ENCODE data around the gene ARL4D. TPM values are rescaled to one million over a fixed set of nuclear protein-coding genes. Genes with fewer than 3 reads are reported as not detected.
"Not testable (repeated sequence)": the region's sequence is repeated elsewhere in the genome, so short reads cannot be mapped to it uniquely, and the experiment has no call there.

The ARL4D gene
- total RNA-seq, 1 experiment from 2014 or later: 47.4 TPM

DNA sequence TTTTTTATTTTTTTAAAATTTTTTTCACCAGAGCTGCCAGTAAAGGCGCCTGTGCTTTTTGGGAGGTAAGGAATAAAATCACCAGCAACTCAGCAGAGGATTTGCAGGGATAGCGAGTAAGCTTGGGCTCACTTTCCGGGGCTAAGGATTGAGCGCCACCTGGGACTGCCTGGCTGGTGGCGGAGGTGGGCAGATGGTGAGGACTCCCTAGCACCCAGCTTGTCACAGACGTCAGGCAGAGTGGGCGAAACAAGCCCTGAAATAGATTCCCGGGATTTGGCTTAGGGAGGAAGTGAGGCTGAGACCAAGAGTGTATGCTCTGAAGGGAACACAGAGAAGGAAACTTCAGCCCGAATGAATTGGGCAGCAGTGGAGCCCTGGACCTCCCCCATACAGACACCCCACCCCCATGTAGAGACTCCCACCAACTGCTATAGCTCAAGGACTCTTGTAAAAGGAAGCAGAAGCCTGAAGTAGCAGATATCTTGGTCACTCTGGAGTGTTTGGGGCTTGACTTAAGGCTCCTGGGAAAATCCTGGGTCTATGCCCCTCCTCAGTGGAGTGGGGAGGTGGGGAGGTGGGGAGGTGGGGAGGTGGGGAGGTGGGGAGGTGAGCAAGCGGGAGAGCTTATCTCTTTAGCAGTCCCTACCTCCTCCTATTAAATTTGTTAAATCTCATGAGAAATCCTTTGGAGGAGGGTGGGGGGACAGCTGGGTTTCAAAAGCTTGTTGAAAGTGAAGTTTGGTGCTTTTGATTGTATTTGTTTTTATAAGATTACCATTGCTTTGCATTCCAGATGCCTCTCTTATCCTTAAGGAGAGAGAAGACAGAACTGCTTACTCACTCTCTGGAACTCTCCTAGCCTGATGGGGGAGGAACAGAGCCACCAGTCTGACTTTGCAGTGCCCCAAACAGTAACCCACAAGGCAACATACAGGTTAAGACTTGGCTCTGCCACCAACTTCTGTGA is 8.2 kb downstream of the ARL4D start:
- no peaks in the 10 kb centered on the region for H3K9me3 ChIP-seq
- peaks cover 20% of the 10 kb centered on the region for H3K36me3 ChIP-seq
- H3K27me3 ChIP-seq: no peaks in the 10 kb centered on the region
- no peak overlapping the region for H3K4me3 ChIP-seq
- DNase-seq: peak; percentile 56

DNA sequence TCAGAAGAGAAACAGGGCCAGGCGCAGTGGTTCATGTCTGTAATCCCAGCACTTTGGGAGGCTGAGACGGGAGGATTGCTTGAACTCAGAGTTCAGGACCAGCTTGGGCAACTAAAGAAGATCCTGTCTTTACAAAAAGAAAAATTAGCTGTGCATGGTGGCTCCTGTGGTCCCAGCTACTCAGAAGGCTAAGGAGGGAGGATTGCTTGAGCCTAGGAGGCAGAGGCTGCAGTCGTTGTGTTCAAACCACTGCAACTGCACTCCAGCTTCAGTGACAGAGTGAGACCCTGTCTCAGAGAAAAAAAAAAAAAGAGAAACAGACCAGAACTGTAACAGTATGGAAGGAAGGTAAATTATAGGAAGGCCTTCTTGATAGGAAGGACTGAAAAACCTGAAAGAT is 10.3 kb downstream of the ARL4D start:
- no peak overlapping the region for H3K4me3 ChIP-seq
- no peak for DNase-seq

DNA sequence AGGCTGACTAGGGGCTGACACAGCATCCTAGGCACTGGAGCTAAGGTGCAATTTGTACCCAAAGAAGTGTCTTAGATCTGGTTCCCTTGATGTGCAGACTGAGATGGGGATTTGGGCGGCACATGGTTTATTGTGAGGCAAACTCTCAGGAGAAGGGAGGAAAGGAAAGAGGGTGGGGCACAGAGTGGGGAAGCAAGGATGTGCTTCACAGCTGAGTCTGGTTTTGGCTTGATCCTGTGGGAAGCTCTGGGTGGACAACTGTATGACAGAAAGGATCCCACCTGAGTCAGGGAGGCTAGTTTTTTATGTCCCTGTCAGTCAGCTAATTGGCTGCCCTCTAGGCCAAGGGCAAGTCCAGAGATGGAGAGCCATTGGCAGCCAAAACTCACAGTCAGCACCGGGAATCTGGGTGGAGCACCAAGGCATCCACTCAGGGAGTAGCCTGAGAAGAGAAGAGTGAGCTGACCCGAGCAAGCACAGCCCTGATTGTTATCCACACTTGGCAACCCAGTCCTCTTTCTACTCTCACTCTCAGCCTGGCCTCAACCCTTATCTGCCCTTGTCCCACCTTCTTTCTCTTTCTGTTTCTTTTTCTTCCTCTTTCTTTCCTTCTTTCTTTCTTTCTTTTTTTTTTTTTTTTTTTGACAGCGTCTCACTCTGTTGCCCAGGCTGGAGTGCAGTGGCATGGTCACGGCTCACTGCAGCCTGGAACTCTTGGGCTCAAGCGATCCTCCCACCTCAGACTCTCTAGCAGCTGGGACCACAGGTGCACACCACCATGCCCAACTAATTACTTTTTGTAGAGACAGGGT is 12.0 kb downstream of the ARL4D start:
- Histone ChIP-seq H3K27me3 (no peaks in the 10 kb centered on the region), H3K9me3 (no peaks in the 10 kb centered on the region), H3K36me3 (peaks cover 9% of the 10 kb centered on the region), H3K4me3 (no peak overlapping the region)
- DNase-seq: peak; percentile 60

More for the DNA sequence above, 10.3 kb downstream of the ARL4D start:
- Histone ChIP-seq H3K36me3 (peaks cover 9% of the 10 kb centered on the region), H3K9me3 (no peaks in the 10 kb centered on the region), H3K27me3 (no peaks in the 10 kb centered on the region)

DNA sequence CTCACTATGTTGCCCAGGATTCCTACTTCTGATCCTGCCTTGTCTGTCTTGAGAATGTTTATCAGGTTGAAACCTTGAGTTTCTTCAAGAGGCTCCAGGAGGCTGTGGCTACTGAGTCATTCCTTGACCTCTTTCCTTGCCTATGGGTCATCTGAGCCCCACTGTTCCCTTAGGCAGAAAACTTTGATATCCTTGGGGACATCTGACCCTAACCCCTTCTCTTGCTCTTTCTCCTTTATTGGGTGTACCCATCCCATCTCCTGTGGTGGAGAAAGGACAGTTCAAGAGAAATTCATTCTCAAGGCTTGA is 12.5 kb downstream of the ARL4D start:
- no peaks in the 10 kb centered on the region for H3K27me3 ChIP-seq
- peaks cover 9% of the 10 kb centered on the region for H3K36me3 ChIP-seq
- H3K9me3 ChIP-seq: no peaks in the 10 kb centered on the region
- no peak overlapping the region for H3K4me3 ChIP-seq
- no peak for DNase-seq

DNA sequence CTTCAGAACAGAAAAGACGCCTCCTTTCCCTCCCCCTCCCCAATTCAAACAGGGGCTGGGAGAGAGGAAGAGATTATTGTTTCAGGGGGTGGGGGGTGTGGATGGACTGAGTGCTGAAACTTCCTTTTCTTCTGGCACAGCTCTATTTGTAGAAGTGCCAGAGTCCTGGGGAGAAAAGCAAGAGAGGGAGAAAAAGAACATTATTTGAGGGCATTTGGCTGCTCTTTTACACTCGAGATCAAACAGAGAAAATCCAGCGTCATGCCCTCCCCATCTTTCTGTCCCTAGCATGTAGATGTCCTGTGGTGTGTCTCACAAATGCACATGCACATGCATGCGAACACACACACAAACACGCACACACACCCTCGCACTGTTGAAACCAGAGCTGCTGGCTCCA is 13.0 kb downstream of the ARL4D start:
- H3K9me3 ChIP-seq: no peaks in the 10 kb centered on the region
- DNase-seq: no peak

DNA sequence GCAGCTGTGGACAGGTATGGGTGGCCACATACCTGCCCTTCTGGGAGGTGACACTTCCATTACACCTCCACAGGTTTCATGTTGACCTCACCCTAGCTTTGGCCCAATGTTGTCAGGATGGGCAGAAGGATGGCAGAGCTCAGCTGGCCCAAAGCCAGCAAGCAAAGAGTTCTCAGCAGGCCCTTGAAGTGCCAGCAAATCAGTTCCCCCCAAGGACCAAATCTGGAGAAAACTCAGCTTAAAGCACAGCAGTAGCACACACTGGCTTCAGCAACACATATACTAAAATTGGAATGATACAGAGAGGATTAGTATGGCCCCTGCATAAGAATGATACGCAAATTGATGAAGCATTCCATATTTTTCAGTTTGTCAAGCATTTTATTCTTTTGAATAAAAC is 13.4 kb downstream of the ARL4D start:
- Histone ChIP-seq H3K4me3 (no peak overlapping the region), H3K36me3 (peaks cover 9% of the 10 kb centered on the region), H3K9me3 (no peaks in the 10 kb centered on the region), H3K27me3 (no peaks in the 10 kb centered on the region)
- no peak for DNase-seq

More for the DNA sequence above, 13.0 kb downstream of the ARL4D start:
- H3K36me3 ChIP-seq: peaks cover 9% of the 10 kb centered on the region
- no peaks in the 10 kb centered on the region for H3K27me3 ChIP-seq
- H3K4me3 ChIP-seq: no peak overlapping the region

DNA sequence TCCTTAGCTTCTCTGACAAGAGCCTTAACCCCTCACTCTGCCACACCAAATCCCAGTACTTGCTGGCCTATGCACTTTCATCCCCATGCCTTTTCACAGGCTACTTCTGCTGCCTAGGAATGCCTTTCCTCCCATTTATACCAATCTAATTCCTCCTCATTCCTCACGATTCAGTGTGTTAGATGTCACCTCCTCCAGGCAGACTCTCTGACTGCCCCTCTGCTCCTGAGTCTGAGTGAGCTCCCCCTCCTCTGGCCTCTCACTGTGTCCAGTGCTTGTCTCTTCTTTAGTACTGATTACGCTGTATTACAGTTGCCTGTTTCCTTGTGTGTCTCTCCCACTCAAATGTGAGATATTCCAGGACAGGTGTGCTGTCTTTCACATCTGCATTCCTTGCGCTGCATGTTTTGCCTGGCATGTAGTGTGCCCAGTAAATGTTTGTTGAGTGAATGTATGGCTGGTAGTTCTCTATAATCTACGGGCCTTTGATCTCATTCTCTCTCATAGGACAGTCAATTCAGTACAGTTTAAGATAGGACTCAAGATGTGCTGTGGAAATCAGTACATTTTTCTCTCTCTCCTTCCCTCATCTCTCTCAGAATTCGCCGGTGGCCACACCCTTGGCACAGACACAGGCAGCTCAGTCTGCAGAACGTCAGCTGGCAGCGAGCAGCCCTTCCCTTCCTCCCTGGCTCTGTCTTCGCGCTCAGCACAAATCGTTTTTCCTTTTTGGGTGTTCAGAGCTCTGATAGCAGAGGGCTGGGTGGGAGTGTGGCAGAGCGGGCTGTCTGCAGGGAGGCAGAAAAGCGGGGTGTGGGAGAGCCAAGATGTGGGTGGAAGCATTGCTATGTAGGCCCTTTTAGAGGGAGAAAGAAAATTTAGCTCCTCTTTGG is 18.5 kb downstream of the ARL4D start:
- DNase-seq: peak; percentile 93
- H3K36me3 ChIP-seq: no peaks in the 10 kb centered on the region
- no peaks in the 10 kb centered on the region for H3K9me3 ChIP-seq
- no peak overlapping the region for H3K4me3 ChIP-seq
- H3K27me3 ChIP-seq: no peaks in the 10 kb centered on the region

DNA sequence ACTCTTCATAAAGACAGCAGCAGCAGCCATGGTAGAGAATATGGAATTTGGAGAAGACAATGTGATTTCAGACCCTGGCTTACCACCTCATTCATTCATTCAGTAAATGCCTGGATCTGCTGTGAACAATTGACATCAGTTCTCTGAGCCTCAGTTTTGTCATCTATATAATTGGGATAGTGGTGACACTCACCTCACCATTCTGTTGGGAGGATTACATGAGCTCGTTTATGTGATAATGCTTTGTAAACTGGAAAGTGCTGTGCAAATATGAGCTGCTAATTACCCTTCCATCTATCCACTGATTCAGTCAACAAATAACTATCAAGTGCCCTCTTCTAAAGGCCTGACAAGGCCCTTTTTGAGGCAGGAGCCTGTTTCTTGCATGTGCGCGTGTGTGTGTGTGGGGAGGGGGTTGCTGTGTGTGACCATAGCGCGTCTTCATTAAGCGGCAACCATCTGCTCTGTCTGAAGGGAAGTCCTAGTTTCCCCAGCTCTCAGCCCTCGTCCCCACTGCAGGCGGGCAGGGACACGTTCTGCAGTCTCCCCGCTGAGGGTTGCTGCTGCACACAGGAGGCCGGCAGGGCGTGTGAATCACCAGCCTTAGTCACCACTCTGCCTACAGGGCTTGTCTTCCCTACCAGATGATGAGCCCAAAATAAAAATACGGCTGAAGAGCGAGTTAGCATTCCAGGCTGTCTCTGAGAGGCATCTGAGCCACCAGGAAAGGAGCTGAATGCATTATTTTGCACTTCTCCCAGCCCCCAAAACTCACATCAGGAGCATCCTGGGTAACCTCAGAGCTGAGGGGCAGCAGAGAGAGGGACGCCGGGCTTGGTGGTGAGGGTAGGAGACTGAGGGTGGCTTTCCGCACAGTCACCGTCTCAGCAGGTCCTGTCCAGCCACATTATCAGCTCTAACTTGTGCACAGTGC is 19.9 kb downstream of the ARL4D start:
- no peak overlapping the region for H3K4me3 ChIP-seq

DNA sequence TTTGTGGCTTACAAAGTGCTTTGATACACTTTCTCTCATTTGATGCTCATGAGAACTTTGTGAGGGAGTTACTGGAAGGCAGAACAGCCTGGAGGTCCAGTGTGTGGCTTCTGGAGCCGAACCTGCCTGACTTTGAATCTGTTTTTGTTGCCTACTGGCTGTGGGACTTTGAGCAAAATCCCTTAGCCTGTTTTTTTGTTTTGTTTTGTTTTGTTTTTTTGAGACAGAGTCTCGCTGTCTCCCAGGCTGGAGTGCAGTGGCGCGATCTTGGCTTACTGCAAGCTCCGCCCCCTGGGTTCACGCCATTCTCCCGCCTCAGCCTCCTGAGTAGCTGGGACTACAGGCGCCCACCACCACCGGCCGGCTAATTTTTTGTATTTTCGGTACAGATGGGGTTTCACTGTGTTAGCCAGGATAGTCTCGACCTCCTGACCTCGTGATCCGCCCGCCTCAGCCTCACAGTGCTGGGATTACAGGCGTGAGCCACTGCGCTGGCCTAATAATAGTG is 20.6 kb downstream of the ARL4D start:
- not testable (repeated sequence) for DNase-seq, H3K36me3 ChIP-seq, H3K27me3 ChIP-seq, H3K9me3 ChIP-seq, H3K4me3 ChIP-seq

More for the DNA sequence above, 19.9 kb downstream of the ARL4D start:
- H3K36me3 ChIP-seq: no peaks in the 10 kb centered on the region
- DNase-seq: peak; percentile 96
- no peaks in the 10 kb centered on the region for H3K27me3 ChIP-seq
- no peaks in the 10 kb centered on the region for H3K9me3 ChIP-seq

DNA sequence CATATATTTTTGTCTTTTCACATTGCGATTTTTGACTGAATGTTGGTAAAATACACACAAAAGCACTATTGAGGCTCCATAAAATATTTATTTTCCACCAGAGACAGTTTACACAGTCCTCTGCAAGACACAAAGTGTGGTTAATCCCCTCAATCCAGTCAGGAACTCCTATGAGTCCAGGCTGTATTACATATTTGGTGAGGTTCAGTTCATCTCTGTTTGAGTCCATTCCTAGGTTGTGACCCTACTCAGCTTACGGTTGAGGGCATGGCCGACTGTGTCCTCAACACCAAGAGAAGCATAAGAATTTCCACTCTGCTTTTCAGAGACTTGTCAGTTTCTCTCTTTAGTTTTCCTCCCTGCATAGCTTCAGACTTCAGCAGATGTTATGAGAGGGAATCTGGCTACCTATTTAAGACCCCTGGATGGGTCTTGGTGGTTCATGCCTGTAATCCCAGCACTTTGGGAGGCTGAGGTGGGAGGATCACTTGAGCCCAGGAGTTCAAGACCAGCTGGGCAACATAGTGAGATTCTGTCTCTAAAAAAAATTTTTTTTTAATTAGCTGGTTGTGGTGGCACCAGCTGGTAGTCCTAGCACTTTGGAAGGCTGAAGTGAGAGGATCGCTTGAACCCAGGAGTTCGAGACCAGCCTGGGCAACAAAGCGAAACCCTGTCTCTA is 25.1 kb downstream of the ARL4D start:
- no peaks in the 10 kb centered on the region for H3K36me3 ChIP-seq
- H3K4me3 ChIP-seq: no peak overlapping the region
- no peaks in the 10 kb centered on the region for H3K9me3 ChIP-seq
- H3K27me3 ChIP-seq: no peaks in the 10 kb centered on the region
- no peak for DNase-seq

DNA sequence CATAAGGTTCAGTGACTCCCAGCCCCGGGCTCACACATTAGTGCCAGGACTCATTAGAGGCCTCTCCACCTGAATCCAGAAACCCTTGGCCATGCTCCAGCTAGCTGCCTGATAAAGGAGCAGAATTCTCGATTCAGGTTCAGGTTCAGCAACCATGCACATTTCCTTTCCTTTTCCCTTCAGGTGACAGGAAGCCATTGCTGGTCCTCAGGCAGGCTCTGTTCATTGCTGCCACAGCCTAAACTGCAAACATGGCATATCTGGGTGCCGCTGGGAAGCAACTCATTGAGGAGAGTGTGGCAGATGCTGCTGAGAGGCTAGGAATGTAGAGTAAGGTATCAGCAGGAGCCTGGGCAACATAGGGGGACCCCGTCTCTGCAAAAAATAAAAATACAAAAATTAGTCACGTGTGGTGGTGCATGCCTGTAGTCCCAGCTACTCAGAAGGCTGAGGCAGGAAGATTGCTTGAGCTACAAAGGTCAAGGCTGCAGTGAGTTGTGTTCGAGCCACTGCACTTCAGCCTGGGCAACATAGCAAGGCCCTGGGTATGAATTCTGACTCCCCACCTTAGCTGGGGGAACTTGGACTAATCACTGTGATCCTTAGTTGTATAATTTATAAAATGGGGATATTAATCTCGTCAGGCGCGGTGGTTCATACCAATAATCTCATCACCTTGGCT is 28.7 kb downstream of the ARL4D start:
- DNase-seq: no peak
- no peaks in the 10 kb centered on the region for H3K36me3 ChIP-seq

DNA sequence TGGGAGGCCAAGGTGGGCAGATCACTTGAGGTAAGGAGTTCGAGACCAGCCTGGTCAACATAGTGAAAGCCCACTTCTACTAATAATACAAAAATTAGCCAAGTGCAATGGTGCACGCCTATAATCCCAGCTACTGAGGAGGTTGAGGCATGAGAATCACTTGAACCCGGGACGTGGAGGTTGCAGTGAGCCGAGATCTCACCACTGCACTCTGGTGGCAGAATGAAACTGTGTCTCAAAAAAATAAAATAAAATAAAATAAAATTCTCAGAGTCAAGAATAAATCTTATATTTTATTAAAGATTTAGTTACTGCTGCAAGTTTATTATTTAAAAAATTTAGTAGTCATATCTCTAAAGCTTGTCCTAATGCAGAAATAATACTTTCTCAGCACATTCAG is 29.7 kb downstream of the ARL4D start:
- no peaks in the 10 kb centered on the region for H3K9me3 ChIP-seq
- H3K4me3 ChIP-seq: no peak overlapping the region
- DNase-seq: no peak
- H3K36me3 ChIP-seq: no peaks in the 10 kb centered on the region
- H3K27me3 ChIP-seq: no peaks in the 10 kb centered on the region

More for the DNA sequence above, 28.7 kb downstream of the ARL4D start:
- Histone ChIP-seq H3K27me3 (no peaks in the 10 kb centered on the region), H3K9me3 (no peaks in the 10 kb centered on the region), H3K4me3 (no peak overlapping the region)

DNA sequence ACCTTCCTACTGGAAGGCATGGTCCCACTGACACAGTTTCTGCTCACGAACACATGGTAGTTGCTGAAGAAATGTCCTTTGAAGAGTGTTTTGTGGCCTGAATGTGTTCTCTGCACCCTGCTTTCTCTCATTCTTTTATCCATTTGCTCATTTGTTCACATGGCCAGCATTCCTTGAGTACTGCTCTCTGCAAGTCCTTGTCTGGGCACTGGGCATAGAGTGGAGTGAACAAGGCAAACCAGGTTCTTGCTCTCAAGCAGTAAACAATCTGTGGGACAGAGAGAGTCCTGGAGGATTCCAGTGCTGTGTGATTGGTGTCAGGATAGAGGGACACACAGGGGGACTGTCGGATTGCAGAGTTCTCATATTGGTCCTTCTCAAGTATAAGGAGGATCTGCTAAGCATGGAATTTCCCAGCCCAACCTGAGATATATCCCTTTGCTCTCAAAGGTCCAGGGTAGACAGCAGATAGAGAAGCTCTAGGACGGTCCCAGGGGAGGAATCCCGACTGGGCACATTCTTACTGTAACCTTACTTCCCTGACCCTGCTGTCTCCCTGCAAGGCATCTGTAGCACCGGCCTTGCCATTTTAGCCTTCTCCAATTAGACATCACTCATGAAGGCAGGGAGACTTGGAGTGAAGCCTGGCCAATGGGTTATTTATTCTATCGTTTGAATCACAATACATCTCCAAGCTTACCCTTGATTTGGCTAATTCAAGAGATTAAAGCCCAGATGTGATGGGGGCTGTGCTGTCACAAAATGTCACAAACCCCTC is 32.3 kb downstream of the ARL4D start:
- H3K4me3 ChIP-seq: no peak overlapping the region
- H3K36me3 ChIP-seq: no peaks in the 10 kb centered on the region
- DNase-seq: no peak
- no peaks in the 10 kb centered on the region for H3K27me3 ChIP-seq
- H3K9me3 ChIP-seq: no peaks in the 10 kb centered on the region
